ENCODE measurements around the gene NFKBIL1.
"Not testable (repeated sequence)": the region's sequence is repeated elsewhere in the genome, so short reads cannot be mapped to it uniquely, and the experiment has no call there.

The NFKBIL1 gene

GRCh38 chr6:31546339-31546957 is 960 bp upstream of the NFKBIL1 start, which contains the start of gene ATP6V1G2:
Gene ATP6V1G2 (minus strand): TSS chr6:31546608. CDS start chr6:31546559, 49 bp downstream.
- Histone ChIP-seq H3K4me3 (ENCODE audit: insufficient read depth, low read depth, low read length) (peak within 1 kb of the TSS; percentile 54), H3K9me3 (ENCODE audit: control insufficient read depth, low read length) (no peaks in the 10 kb centered on the region), H3K27ac (ENCODE audit: insufficient read depth, low read depth, low read length, poor library complexity, severe bottlenecking) (peak within 1 kb of the TSS; percentile 58), H3K4me1 (ENCODE audit: control insufficient read depth, insufficient read depth, low read length) (peaks cover 10% of the 10 kb centered on the region), H3K27me3 (ENCODE audit: control insufficient read depth, insufficient read depth, low read length, poor library complexity, severe bottlenecking) (no peaks in the 10 kb centered on the region), H3K36me3 (ENCODE audit: control insufficient read depth, insufficient read depth, low read length) (no peaks in the 10 kb centered on the region)
- 2% methylated on average over 11 of the region's 11 CpGs for WGBS, 2 experiments

DNA sequence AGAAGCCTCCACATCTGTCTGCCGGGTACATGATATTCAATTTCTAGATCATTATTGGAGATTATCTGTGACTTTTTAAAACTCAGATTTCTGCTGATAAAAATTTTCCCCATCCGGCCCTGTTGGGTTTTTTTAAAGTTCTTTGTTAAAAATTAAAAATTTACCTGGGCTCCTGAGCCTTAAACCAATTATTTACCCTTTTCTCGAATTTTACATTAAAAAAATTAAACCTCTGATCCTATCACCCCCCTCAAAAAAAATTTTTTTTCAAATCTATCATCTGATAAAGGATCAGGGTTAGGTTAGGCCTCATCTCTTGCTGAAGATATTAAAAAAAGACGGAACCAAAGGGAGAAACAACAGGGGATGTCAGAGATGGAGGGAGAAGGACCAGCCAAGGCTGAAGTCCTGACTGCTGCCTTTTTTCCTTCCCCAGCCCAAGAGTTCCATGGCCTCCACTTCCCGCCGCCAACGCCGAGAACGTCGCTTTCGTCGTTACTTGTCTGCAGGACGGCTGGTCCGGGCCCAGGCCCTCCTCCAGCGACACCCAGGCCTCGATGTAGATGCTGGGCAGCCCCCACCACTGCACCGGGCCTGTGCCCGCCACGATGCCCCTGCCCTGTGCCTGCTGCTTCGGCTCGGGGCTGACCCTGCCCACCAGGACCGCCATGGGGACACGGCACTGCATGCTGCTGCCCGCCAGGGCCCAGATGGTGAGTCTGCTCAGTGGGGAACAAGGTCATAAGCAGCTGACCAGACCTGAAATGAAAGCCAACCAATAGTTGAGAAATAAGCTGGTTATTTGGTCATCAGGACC is 527 bp downstream of the NFKBIL1 start:
- whole genome bisulfite sequencing, 2 experiments = 84 to 86% methylated on average over 22 to 24 of the region's 24 CpGs
- H3K4me3 ChIP-seq (ENCODE audit: insufficient read depth, low read depth, low read length) = peak overlapping the region; percentile 54

GRCh38 chr6:31548544-31548873 is 1.1 kb downstream of the NFKBIL1 start:
- H3K36me3 ChIP-seq (ENCODE audit: control insufficient read depth, insufficient read depth, low read length) = peaks cover 4% of the 10 kb centered on the region
- no peaks in the 10 kb centered on the region for H3K27me3 ChIP-seq (ENCODE audit: control insufficient read depth, insufficient read depth, low read length, poor library complexity, severe bottlenecking)
- H3K27ac ChIP-seq (ENCODE audit: insufficient read depth, low read depth, low read length, poor library complexity, severe bottlenecking) = no peak overlapping the region
- 92 to 100% methylated on average over 1 to 2 of the region's 2 CpGs for WGBS, 2 experiments
- no peaks in the 10 kb centered on the region for H3K9me3 ChIP-seq (ENCODE audit: control insufficient read depth, low read length)
- peak overlapping the region; percentile 54 for H3K4me3 ChIP-seq (ENCODE audit: insufficient read depth, low read depth, low read length)
- H3K4me1 ChIP-seq (ENCODE audit: control insufficient read depth, insufficient read depth, low read length) = peaks cover 10% of the 10 kb centered on the region

More for the DNA sequence above, 527 bp downstream of the NFKBIL1 start:
- no peaks in the 10 kb centered on the region for H3K27me3 ChIP-seq (ENCODE audit: control insufficient read depth, insufficient read depth, low read length, poor library complexity, severe bottlenecking)
- H3K4me1 ChIP-seq (ENCODE audit: control insufficient read depth, insufficient read depth, low read length) = peaks cover 10% of the 10 kb centered on the region
- H3K9me3 ChIP-seq (ENCODE audit: control insufficient read depth, low read length) = no peaks in the 10 kb centered on the region
- H3K27ac ChIP-seq (ENCODE audit: insufficient read depth, low read depth, low read length, poor library complexity, severe bottlenecking) = no peak overlapping the region
- H3K36me3 ChIP-seq (ENCODE audit: control insufficient read depth, insufficient read depth, low read length) = no peaks in the 10 kb centered on the region

DNA sequence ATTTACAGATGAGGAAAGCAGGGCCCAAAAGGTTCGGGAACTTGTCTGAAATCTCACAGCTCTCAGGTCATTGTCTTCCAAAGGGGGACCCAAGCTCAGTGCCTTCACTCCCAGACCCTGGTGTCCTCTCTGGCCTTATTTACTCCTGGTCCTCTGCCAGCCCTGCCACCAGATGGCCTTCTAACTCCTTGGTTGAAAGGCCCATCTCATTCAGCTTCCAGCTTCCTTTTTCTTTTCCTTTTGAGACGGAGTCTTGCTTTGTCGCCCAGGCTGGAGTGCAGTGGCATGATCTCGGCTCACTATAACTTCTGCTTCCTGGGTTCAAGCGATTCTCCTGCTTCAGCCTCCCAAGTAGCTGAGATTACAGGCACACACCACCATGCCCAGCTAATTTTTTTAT is 4.0 kb downstream of the NFKBIL1 start:
- not testable (repeated sequence) for H3K27me3 ChIP-seq (ENCODE audit: control insufficient read depth, insufficient read depth, low read length, poor library complexity, severe bottlenecking); H3K27ac ChIP-seq (ENCODE audit: insufficient read depth, low read depth, low read length, poor library complexity, severe bottlenecking); H3K36me3 ChIP-seq (ENCODE audit: control insufficient read depth, insufficient read depth, low read length); H3K9me3 ChIP-seq (ENCODE audit: control insufficient read depth, low read length); H3K4me3 ChIP-seq (ENCODE audit: insufficient read depth, low read depth, low read length); H3K4me1 ChIP-seq (ENCODE audit: control insufficient read depth, insufficient read depth, low read length)
- 72 to 73% methylated on average over 5 of the region's 5 CpGs for WGBS, 2 experiments

DNA sequence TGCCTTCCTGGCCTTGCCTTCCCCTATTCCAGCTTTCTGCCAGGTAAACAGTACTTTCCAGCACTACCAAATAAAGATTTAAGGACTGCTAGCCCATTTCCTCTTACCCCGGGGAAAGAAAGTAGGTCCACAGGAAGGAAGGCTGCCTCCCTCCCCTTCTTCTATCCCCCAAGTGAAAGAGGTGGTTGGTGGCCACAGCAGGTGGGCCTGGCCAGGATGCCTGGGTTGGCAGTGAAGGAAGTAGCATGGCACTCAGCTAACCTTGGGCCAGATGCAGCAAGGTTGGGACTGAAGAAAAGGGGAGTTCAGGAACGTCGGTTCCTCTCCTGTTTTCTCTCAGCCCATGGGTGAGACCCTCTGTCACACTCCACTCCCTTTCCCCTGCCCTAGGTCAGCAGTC is 8.9 kb downstream of the NFKBIL1 start:
- Histone ChIP-seq H3K27ac (ENCODE audit: insufficient read depth, low read depth, low read length, poor library complexity, severe bottlenecking) (no peak overlapping the region), H3K27me3 (ENCODE audit: control insufficient read depth, insufficient read depth, low read length, poor library complexity, severe bottlenecking) (no peaks in the 10 kb centered on the region), H3K36me3 (ENCODE audit: control insufficient read depth, insufficient read depth, low read length) (peaks cover 10% of the 10 kb centered on the region), H3K4me3 (ENCODE audit: insufficient read depth, low read depth, low read length) (no peak overlapping the region), H3K9me3 (ENCODE audit: control insufficient read depth, low read length) (no peaks in the 10 kb centered on the region), H3K4me1 (ENCODE audit: control insufficient read depth, insufficient read depth, low read length) (no peaks in the 10 kb centered on the region)
- 89% methylated on average over 3 of the region's 3 CpGs for WGBS, 2 experiments

DNA sequence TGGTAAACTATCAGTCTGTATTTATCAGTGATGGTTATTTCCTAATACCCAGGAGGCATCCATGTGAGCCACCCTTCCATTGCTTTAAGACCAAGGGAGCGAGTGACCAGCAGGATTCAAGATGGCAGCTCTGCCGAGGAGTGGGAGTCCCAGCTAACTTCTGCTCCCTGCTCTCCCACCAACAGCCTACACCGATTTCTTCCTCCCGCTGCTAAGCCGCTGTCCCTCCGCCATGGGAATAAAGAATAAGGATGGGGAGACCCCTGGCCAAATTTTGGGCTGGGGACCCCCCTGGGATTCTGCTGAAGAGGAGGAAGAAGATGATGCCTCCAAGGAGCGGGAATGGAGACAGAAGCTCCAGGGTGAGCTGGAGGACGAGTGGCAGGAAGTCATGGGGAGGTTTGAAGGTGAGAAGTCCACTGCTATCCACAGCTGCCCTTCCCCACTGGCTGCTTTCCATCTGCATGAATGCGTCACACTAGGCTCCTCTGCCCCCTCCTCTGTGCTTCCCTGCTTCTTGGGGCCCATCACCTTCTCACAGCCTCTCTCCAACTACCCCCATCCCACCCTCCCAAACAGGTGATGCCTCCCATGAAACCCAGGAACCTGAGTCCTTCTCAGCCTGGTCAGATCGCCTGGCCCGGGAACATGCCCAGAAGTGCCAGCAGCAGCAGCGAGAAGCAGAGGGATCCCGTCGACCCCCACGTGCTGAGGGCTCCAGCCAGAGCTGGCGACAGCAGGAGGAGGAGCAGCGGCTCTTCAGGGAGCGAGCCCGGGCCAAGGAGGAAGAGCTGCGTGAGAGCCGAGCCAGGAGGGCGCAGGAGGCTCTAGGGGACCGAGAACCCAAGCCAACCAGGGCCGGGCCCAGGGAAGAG is 10.3 kb downstream of the NFKBIL1 start:
- Histone ChIP-seq H3K4me1 (ENCODE audit: control insufficient read depth, insufficient read depth, low read length) (no peaks in the 10 kb centered on the region), H3K4me3 (ENCODE audit: insufficient read depth, low read depth, low read length) (no peak overlapping the region), H3K27ac (ENCODE audit: insufficient read depth, low read depth, low read length, poor library complexity, severe bottlenecking) (no peak overlapping the region), H3K9me3 (ENCODE audit: control insufficient read depth, low read length) (no peaks in the 10 kb centered on the region), H3K27me3 (ENCODE audit: control insufficient read depth, insufficient read depth, low read length, poor library complexity, severe bottlenecking) (no peaks in the 10 kb centered on the region), H3K36me3 (ENCODE audit: control insufficient read depth, insufficient read depth, low read length) (peaks cover 10% of the 10 kb centered on the region)
- WGBS, 2 experiments = 87 to 89% methylated on average over 24 of the region's 24 CpGs

- Histone ChIP-seq H3K27me3 (ENCODE audit: control insufficient read depth, insufficient read depth, low read length, poor library complexity, severe bottlenecking) (no peaks in the 10 kb centered on the region), H3K9me3 (ENCODE audit: control insufficient read depth, low read length) (no peaks in the 10 kb centered on the region), H3K4me1 (ENCODE audit: control insufficient read depth, insufficient read depth, low read length) (no peaks in the 10 kb centered on the region), H3K36me3 (ENCODE audit: control insufficient read depth, insufficient read depth, low read length) (peaks cover 8% of the 10 kb centered on the region), H3K4me3 (ENCODE audit: insufficient read depth, low read depth, low read length) (no peak overlapping the region), H3K27ac (ENCODE audit: insufficient read depth, low read depth, low read length, poor library complexity, severe bottlenecking) (no peak overlapping the region)
- WGBS, 2 experiments = 95% methylated on average over 8 of the region's 8 CpGs
Observed at GRCh38 chr6:31558318-31558625, 10.9 kb downstream of the NFKBIL1 start.

GRCh38 chr6:31558631-31559500 is 11.5 kb downstream of the NFKBIL1 start:
- Histone ChIP-seq H3K4me1 (ENCODE audit: control insufficient read depth, insufficient read depth, low read length) (no peaks in the 10 kb centered on the region), H3K27ac (ENCODE audit: insufficient read depth, low read depth, low read length, poor library complexity, severe bottlenecking) (no peak overlapping the region), H3K9me3 (ENCODE audit: control insufficient read depth, low read length) (no peaks in the 10 kb centered on the region), H3K36me3 (ENCODE audit: control insufficient read depth, insufficient read depth, low read length) (peaks cover 7% of the 10 kb centered on the region), H3K4me3 (ENCODE audit: insufficient read depth, low read depth, low read length) (no peak overlapping the region), H3K27me3 (ENCODE audit: control insufficient read depth, insufficient read depth, low read length, poor library complexity, severe bottlenecking) (no peaks in the 10 kb centered on the region)
- 93 to 95% methylated on average over 14 of the region's 14 CpGs for WGBS, 2 experiments

DNA sequence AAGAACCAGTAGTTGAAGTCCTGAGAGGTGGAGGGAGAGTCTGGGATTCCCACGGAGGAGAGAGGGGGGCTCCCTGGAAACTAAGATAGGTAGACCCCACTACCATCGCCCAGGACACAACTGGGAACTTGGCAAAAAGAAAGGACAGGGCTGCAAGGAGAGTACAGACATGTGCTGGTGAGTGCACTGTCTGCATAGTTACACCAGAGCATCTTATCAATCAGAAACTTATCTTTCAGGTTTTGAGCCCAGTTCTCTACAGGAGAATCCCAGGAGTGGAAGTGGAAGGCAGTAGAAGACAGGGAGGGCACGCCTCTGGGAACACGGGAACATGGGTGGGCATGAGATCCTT is 12.2 kb downstream of the NFKBIL1 start:
- WGBS, 2 experiments = 79 to 83% methylated on average over 4 of the region's 4 CpGs
- Histone ChIP-seq H3K4me1 (ENCODE audit: control insufficient read depth, insufficient read depth, low read length) (no peaks in the 10 kb centered on the region), H3K27me3 (ENCODE audit: control insufficient read depth, insufficient read depth, low read length, poor library complexity, severe bottlenecking) (no peaks in the 10 kb centered on the region), H3K27ac (ENCODE audit: insufficient read depth, low read depth, low read length, poor library complexity, severe bottlenecking) (no peak overlapping the region), H3K36me3 (ENCODE audit: control insufficient read depth, insufficient read depth, low read length) (peaks cover 7% of the 10 kb centered on the region), H3K9me3 (ENCODE audit: control insufficient read depth, low read length) (no peaks in the 10 kb centered on the region), H3K4me3 (ENCODE audit: insufficient read depth, low read depth, low read length) (no peak overlapping the region)
